Activated CD4-positive, alpha-beta T cell treated with anti-CD3 and anti-CD28 coated beads for 1 hour (primary cell): ENCODE data around the gene ARHGEF9.
"Not testable (repeated sequence)": the region's sequence is repeated elsewhere in the genome, so short reads cannot be mapped to it uniquely, and the experiment has no call there.

Source experiments
- DNase-seq: peaks from one replicate; pipeline ENCODE4 v3.0.0-alpha.2; 2020

ARHGEF9 gene

GRCh38 chrX:63656871-63657580, 128.0 kb downstream of the ARHGEF9 start:
- no peak for DNase-seq

GRCh38 chrX:63652086-63652765, 132.8 kb downstream of the ARHGEF9 start:
- DNase-seq: no peak

GRCh38 chrX:63645748-63646147, 139.3 kb downstream of the ARHGEF9 start:
- DNase-seq: not testable (repeated sequence)

- no peak for DNase-seq
These were observed 149.3 kb downstream of the ARHGEF9 start for GRCh38 chrX:63635750-63636149.

- DNase-seq: no peak
These were observed 171.4 kb downstream of the ARHGEF9 start for GRCh38 chrX:63613531-63614028.

- DNase-seq: no peak
These were observed 199.1 kb downstream of the ARHGEF9 start for GRCh38 chrX:63585936-63586335.
